SH-SY5Y (cell line): ENCODE data around the gene SPC25.

ENCODE experiments used
- GATA2 ChIP-seq: IDR thresholded peaks from 2 replicates; pipeline ENCODE4 v1.6.1; 2011; ENCODE audit warnings: mild to moderate bottlenecking, low read depth, low read length
- GATA3 ChIP-seq: IDR thresholded peaks from 2 replicates; pipeline ENCODE4 v1.6.1; 2011; ENCODE audit warnings: low read depth, mild to moderate bottlenecking, low read length, moderate library complexity

DNA sequence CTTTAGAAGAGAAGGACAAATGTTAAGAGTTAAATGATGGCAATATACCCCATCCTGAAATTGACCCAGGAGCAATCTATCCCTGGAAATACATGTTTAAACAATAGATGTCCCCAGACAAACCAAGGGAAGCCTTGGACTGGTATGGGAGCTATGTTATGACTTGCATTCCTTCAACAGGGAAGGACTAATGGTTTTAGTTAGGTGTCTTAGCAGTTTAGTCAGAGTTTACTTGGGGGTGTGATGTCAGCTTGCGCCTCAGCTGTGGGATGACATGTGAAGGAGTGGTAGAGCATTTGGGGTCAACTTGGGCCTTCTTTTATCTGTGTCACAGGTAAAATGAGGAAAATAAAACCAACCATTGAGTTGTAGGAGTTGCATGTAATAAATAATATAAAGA lies 36.8 kb downstream of the SPC25 start:
- TF ChIP-seq GATA2 (no peak), GATA3 (no peak)
